HG02885 (cell line): ENCODE measurements around the gene DCDC2B.

Source experiments
- ATAC-seq: cut with Tn5 transposase; IDR thresholded peaks from one replicate; pipeline ENCODE4 v1.9.1; 2021; ENCODE audit warnings: mild to moderate bottlenecking; ENCODE audit not compliant: unreplicated experiment, poor library complexity

Gene DCDC2B

DNA sequence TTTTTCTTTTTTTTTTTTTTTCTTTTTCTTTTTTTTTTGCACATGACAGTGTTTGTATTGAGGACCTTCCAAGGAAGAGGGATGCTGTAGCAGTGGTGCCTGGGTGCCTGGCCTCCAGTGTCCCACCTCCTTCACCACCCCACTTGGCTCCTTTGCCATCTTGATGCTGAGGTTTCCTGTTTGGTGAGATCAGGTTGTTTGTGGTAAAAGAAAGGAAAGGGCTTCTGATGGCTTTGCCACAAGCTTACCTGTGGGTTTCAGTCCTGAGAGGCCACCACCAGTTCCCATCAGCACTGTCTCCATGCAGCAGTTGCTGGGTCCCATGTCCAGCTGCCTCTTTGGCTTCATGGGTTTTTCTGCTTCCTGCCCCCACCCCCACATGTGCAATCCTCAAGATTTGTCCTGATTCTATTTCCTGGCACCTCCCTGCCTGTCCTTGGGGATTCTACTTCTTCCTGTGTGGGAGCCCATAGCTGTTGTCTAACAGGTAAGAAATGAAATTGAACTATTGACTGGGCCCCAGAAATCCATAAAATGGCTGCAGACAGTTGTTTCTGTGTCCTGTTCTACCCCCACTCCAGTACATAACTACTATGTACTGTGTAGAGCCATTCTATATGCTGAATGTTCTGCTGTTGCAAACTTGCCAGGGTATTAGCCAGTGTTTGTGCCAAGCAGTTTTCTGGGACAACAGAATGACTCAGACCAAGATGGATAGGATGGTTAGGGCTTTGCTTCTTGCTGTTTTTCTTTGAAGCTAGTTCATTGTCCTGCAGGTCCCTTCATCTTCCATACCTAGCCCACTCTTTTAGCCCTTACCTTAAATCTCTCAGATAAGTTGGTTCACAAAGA is 12.7 kb upstream of the DCDC2B start:
- ATAC-seq: no peak

GRCh38 chr1:32197074-32197473 is 11.8 kb upstream of the DCDC2B start:
- no peak for ATAC-seq

DNA sequence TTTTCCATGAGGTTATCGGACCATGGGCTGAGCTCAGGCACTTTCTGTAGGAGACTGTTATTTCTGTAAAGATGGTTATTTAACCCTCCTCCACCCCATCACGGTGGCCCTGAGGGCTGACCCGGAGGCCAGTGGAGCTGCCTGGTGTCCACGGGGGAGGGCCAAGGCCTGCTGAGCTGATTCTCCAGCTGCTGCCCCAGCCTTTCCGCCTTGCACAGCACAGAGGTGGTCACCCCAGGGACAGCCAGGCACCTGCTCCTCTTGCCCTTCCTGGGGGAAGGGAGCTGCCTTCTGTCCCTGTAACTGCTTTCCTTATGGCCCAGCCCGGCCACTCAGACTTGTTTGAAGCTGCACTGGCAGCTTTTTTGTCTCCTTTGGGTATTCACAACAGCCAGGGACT is 11.1 kb upstream of the DCDC2B start:
- no peak for ATAC-seq

DNA sequence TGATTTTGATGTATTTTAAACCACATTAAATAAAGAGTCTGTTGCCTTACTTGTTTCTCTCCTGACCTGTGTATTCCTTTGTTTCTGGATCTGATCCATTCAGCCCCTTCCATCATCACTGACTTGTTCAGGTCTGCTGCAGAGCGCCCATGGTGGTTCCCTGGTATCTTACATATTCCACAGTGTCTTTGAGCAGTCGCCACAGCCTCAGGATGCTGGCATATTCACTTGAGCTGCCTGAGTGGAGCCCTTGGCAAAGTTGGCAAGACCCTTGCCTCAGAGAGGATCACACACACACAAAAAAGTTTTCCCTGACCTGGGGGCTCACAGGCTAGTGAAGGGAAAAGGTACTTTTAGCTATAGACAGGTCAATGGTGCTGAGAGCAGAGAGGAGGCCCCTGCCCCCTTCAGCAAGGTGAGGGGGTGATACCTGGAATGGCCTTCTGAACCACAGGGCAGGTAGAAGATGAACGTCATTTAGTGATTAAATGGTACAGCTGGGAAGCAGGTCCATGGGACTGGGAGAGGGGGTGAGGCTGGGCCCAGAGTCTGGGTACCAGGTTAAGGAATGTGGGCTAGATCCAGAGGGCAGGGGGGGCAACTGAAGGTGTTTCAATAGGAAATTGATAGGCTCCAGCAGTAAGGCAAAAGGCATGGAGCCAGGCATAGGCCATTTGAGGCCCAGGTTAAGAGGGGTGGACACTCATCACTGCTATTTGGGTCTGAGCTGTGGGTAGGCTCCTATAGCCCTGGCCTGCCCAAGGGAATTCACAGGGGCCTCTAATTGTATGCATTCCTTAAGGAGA is 10.4 kb upstream of the DCDC2B start:
- ATAC-seq: no peak

- ATAC-seq: no peak
These were observed 9.7 kb upstream of the DCDC2B start for GRCh38 chr1:32199043-32199716.

DNA sequence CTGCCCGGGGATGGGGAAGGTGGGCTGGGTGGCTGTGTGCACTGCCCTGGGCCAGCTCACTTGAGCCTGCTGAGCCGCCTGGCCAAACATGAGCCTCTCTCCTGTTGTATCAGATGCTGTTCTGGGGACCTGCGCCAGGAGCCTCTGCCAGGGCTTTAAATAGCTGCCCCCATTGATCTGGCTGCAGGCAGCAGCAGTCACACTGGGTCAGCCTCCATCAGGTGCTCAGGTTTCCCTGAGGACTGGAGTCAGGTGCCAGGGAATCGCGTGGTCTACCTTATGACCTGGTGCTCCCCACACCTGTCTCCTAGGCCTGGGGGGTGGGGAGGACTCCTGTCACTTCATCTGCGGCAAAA is 9.2 kb upstream of the DCDC2B start:
- ATAC-seq: no peak

GRCh38 chr1:32200226-32201010 is 8.5 kb upstream of the DCDC2B start, which contains the start of gene CCDC28B:
Gene CCDC28B (plus strand): TSS chr1:32200595. CDS start chr1:32201936, 1,341 bp downstream.
- ATAC-seq: no peak

GRCh38 chr1:32201011-32201855 is 7.7 kb upstream of the DCDC2B start:
- no peak for ATAC-seq

- no peak for ATAC-seq
These were observed 3.9 kb upstream of the DCDC2B start for GRCh38 chr1:32204943-32205361.

GRCh38 chr1:32205401-32206370 is 3.2 kb upstream of the DCDC2B start, which contains the start of gene IQCC:
Gene IQCC (plus strand): TSS chr1:32205671. CDS start chr1:32205682, 11 bp downstream.
- peak; percentile 57 for ATAC-seq

DNA sequence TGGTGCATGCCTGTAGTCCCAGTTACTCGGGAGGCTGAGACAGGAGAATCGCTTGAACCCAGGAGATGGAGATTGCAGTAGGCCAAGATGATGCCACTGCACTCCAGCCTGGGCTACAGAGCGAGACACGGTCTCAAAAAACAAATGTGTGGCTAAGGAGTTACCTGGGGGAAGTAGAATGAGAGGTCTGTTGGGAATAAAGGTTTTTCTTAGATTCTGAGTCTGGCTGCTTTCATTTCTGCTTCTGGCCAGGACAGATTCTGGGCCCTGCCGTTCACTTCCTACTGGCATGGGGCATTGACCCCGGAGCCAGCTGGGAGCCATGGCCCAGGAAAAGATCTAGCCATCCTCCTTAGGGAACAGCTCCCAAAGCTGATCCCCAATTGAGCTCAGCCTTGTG is 420 bp upstream of the DCDC2B start:
- ATAC-seq: no peak

DNA sequence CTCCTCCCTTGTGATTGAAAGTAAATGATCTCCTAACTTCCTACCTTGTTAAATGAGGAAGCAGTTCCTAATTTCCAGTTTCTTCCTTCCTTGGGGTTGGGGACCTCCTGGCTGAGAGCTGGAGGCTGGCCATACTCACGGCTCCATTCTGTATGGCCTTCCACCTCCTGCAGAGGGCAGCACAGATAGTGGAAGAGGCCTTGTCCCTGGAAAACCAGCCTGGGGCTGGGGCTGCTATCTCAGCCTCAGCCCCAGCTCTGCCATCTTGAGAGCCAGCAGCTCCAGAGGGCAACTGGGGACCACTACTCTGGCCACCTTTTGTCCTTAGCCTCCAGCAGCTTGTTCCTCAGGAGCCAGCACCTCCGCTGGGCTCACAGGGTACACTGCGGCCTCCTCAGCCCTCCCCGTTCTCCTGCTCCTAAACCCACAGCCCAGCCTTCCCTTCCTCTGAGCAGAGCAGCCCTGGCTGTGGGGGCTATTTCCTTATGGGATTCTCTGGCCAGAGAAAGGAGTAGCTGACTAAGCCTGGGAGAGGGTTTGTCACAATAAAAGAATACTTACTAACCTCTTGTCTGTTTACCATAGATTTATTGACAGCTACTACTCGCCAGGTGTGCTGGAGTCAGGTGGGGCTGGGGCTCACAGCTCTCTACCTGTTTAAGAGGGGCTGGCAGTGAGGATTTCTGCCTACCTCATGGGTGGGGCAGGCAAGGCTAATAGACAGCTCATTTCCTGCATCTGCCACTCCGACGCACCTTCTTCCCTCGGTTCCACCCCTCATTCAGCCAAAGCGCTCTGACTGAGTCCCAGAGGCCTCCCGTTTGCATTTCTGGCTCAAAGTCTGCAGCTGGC is 7.0 kb downstream of the DCDC2B start:
- ATAC-seq: no peak

DNA sequence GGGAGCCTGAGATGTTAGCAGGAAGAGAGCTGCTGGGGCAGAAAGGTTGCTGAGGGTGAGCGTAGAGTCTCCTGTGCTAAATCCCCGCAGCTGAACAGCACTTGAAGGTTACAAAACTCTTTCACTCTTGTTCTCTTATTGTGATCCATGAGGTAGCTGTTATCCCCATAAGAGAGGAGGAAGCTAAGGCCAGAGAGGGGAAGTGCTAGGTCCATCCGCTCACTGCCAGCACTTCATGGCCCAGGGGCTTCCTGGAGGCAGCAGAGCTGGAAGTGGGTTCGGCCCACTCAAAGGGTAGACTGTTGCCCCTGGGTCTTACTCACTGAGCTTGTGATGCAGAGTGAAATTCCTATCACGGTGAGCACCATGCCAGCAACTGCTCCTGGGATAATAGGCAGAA is 7.7 kb downstream of the DCDC2B start:
- ATAC-seq: no peak

DNA sequence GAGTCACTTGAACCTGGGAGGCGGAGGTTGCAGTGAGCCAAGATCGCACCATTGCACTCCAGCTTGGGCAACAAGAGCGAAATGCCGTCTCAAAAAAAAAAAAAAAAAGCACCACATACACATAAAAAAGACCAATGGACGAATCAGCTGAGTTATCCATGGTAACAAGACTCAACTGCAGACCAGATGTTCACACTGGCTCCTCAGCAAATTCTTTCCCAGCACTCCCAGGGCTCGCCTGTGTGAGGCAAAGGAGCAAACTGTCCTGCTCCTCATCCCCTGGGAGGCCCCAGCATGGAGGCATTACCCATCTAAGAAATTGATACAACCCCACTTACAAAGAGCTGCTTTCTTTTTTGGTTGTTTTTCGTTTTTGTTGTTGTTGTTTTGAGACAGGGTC is 10.1 kb downstream of the DCDC2B start:
- no peak for ATAC-seq

DNA sequence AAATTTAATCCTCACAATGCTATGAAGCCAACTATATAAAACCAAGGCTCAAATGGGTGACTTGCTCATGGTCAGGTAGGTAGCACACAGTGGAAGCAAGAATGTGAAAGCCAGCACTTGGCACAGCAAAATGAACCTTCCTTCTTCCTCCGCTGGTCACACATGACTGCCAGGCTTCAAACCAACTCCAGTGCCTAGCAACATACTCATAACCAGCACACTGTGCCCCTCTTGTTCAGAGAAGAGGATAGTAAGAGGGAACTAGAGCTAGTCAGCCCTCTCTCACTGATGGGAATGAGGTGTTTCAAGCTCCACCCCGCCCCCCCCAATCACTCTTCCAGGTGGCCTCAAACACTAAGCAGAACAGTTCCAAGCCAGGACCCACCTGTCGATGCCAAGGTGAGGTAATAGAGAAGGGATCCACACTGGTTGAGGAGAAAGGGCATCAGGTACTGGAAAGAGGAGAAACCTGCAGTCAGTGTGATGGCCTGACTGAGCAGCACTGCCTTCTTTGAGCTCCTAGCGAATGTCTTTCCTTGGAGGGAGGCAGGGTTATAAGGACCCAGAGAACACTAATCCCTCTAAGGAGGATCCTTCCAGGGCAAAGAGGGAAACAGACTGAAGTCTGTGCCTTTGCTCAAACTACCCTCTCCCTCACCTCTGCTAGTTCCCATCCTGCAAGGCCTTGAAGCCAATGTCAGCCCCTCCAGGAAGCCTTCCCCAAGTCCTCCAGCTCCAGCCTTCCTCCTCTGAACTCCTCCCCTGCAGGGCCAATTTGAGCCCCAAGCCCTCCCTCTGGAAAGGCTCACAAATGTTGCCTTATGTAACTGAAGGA is 12.1 kb downstream of the DCDC2B start:
- no peak for ATAC-seq

- ATAC-seq: peak; percentile 20
These were observed 12.7 kb downstream of the DCDC2B start for GRCh38 chr1:32221581-32221979.
